ENCODE data around the gene CCND3.

CCND3 gene

GRCh38 chr6:41927253-41927652 lies 14.4 kb downstream of the CCND3 start:
- no peak for TF ChIP-seq CTCF (IDR thresholded peaks at IDR 0.05; ENCODE audit: low read depth, low read length)
- no peak overlapping the region for H3K4me3 ChIP-seq (replicated peaks in 1 of 2; ENCODE audit: low read depth in 2 of 2, low read length in 2 of 2)
- no peak for DNase-seq (ENCODE audit: low read depth in 2 of 2)

GRCh38 chr6:41922154-41922553 lies 19.5 kb downstream of the CCND3 start:
- no peak for DNase-seq (ENCODE audit: low read depth in 2 of 2)
- H3K4me3 ChIP-seq (replicated peaks in 1 of 2; ENCODE audit: low read depth in 2 of 2, low read length in 2 of 2): peak overlapping the region; percentile 93 to 94
- TF ChIP-seq CTCF (IDR thresholded peaks at IDR 0.05; ENCODE audit: low read depth, low read length): no peak

GRCh38 chr6:41921712-41921998 lies 20.0 kb downstream of the CCND3 start:
- H3K4me3 ChIP-seq (replicated peaks in 1 of 2; ENCODE audit: low read depth in 2 of 2, low read length in 2 of 2): peak overlapping the region; percentile 93 to 94
- no peak for DNase-seq (ENCODE audit: low read depth in 2 of 2)
- no peak for TF ChIP-seq CTCF (IDR thresholded peaks at IDR 0.05; ENCODE audit: low read depth, low read length)

- H3K4me3 ChIP-seq (replicated peaks in 1 of 2; ENCODE audit: low read depth in 2 of 2, low read length in 2 of 2): peak within 1 kb of the TSS; percentile 93 to 94
- peak; percentile 98 for TF ChIP-seq CTCF (IDR thresholded peaks at IDR 0.05; ENCODE audit: low read depth, low read length)
- DNase-seq (ENCODE audit: low read depth in 2 of 2): peak; percentile 95 to 97
These were observed 20.5 kb downstream of the CCND3 start, which contains the start of the genes BYSL and MED20 for GRCh38 chr6:41920921-41921711. BYSL (plus strand) TSS chr6:41921499; CDS start chr6:41921563, 64 bp downstream. MED20 (minus strand) TSS chr6:41921139; CDS start chr6:41921018, 121 bp downstream.

GRCh38 chr6:41917528-41917927 lies 24.1 kb downstream of the CCND3 start:
- DNase-seq (ENCODE audit: low read depth in 2 of 2): peak; percentile 90 to 98
- no peak for TF ChIP-seq CTCF (IDR thresholded peaks at IDR 0.05; ENCODE audit: low read depth, low read length)
- H3K4me3 ChIP-seq (replicated peaks in 1 of 2; ENCODE audit: low read depth in 2 of 2, low read length in 2 of 2): no peak overlapping the region

- DNase-seq (ENCODE audit: low read depth in 2 of 2): no peak
- H3K4me3 ChIP-seq (replicated peaks in 1 of 2; ENCODE audit: low read depth in 2 of 2, low read length in 2 of 2): no peak overlapping the region
- no peak for TF ChIP-seq CTCF (IDR thresholded peaks at IDR 0.05; ENCODE audit: low read depth, low read length)
These were observed 26.6 kb downstream of the CCND3 start for GRCh38 chr6:41914869-41915530.
